Fibroblast of lung (primary cell): ENCODE results near the gene TCERG1. TPM values are rescaled to one million over a fixed set of nuclear protein-coding genes. Genes with fewer than 3 reads are reported as not detected.

Experiments
- DNase-seq, 2 donors: peaks; one replicate each; pipeline versions ENCODE4 v3.0.0 to v3.0.0-alpha.2; 2010; ENCODE audit warnings: low read depth in 2 of 2
- H2AFZ ChIP-seq: 2 replicates; pipeline ENCODE4 v1.5.1; 2012; ENCODE audit warnings: low read length, control low read depth, inconsistent platforms
- H3K27ac ChIP-seq: 2 replicates; pipeline ENCODE4 v1.5.1; 2011; ENCODE audit warnings: low read length, control low read depth; ENCODE audit not compliant: insufficient read depth
- H3K27me3 ChIP-seq: 2 replicates; pipeline ENCODE4 v1.5.1; 2011; ENCODE audit warnings: mild to moderate bottlenecking, low read length; ENCODE audit not compliant: control insufficient read depth, insufficient read depth
- H3K36me3 ChIP-seq: 2 replicates; pipeline ENCODE4 v1.5.1; 2011; ENCODE audit warnings: low read length; ENCODE audit not compliant: control insufficient read depth, insufficient read depth
- H3K4me1 ChIP-seq: 2 replicates; pipeline ENCODE4 v1.5.1; 2011; ENCODE audit warnings: low read length; ENCODE audit not compliant: control insufficient read depth, insufficient read depth; ENCODE audit errors: extremely low read depth
- H3K4me2 ChIP-seq: 2 replicates; pipeline ENCODE4 v1.5.1; 2011; ENCODE audit warnings: low read length, control low read depth; ENCODE audit not compliant: insufficient read depth; ENCODE audit errors: extremely low read depth
- H3K4me3 ChIP-seq, 4 experiments: fragments of 200-600 bp in 1 of 4; sonication (generic) in 1 of 4; replicated peaks in 1 of 4; 2 replicates each; pipeline ENCODE4 v1.5.1; 2011 to 2016; ENCODE audit warnings: low read length in 4 of 4, low read depth in 3 of 4, mild to moderate bottlenecking in 3 of 4, control low read depth in 2 of 4, inconsistent platforms in 1 of 4, mixed read lengths in 1 of 4; ENCODE audit not compliant: insufficient read depth in 1 of 4; ENCODE audit errors: control extremely low read depth in 1 of 4
- H3K79me2 ChIP-seq: 2 replicates; pipeline ENCODE4 v1.5.1; 2012; ENCODE audit warnings: mild to moderate bottlenecking, low read length, inconsistent platforms; ENCODE audit not compliant: control insufficient read depth, insufficient read depth
- H3K9ac ChIP-seq: 2 replicates; pipeline ENCODE4 v1.5.1; 2011; ENCODE audit warnings: mild to moderate bottlenecking, low read length, control low read depth; ENCODE audit not compliant: insufficient read depth
- H3K9me3 ChIP-seq: 2 replicates; pipeline ENCODE4 v1.5.1; 2012; ENCODE audit warnings: low read depth, low read length; ENCODE audit not compliant: control insufficient read depth, insufficient read depth
- H4K20me1 ChIP-seq: 2 replicates; pipeline ENCODE4 v1.5.1; 2011; ENCODE audit warnings: low read length; ENCODE audit not compliant: control insufficient read depth, insufficient read depth; ENCODE audit errors: extremely low read depth
- EZH2 ChIP-seq: IDR thresholded peaks from 2 replicates; pipeline ENCODE4 v1.5.1; 2012; ENCODE audit warnings: low read length, control low read depth, mild to moderate bottlenecking; ENCODE audit errors: missing control alignments
- polyA plus RNA-seq, 2 donors: library from polyadenylated mRNA; depleted of rRNA in 1 of 2; stranded (reverse) in 1 of 2; unstranded in 1 of 2; fragments of >200 nt; gene quantifications; 2 replicates each; pipeline ENCODE4 v1.2.1, GENCODE V29; 2011 to 2012; ENCODE audit warnings: missing spikeins in 1 of 2
- total RNA-seq: library from RNA; depleted of rRNA; stranded (reverse); fragments of >200 nt; gene quantifications from 2 replicates; pipeline ENCODE4 v1.2.1, GENCODE V29; 2014
- TF ChIP-seq, protein P1 (sequence below), 2 donors: IDR thresholded peaks in 1 of 2; conservative IDR thresholded peaks in 1 of 2; 1 replicate in 1 of 2; 2 replicates in 1 of 2; pipeline ENCODE4 v1.5.1; 2011 to 2012; ENCODE audit warnings: low read length in 2 of 2, control low read depth in 1 of 2, inconsistent platforms in 1 of 2, low read depth in 1 of 2, mild to moderate bottlenecking in 1 of 2

Gene TCERG1
- total and polyA plus RNA-seq, 2 donors (not counting 1 experiment from before 2014, with no cell fraction given), result 27.2 to 32.3 TPM

- H3K4me2 ChIP-seq, result no peak overlapping the region
- no peaks in the 10 kb centered on the region for H3K4me1 ChIP-seq
- no peak overlapping the region for H3K9ac ChIP-seq
- no peak overlapping the region for H3K4me3 ChIP-seq
- H3K27ac ChIP-seq, result no peak overlapping the region
- TF ChIP-seq, protein P1, sequence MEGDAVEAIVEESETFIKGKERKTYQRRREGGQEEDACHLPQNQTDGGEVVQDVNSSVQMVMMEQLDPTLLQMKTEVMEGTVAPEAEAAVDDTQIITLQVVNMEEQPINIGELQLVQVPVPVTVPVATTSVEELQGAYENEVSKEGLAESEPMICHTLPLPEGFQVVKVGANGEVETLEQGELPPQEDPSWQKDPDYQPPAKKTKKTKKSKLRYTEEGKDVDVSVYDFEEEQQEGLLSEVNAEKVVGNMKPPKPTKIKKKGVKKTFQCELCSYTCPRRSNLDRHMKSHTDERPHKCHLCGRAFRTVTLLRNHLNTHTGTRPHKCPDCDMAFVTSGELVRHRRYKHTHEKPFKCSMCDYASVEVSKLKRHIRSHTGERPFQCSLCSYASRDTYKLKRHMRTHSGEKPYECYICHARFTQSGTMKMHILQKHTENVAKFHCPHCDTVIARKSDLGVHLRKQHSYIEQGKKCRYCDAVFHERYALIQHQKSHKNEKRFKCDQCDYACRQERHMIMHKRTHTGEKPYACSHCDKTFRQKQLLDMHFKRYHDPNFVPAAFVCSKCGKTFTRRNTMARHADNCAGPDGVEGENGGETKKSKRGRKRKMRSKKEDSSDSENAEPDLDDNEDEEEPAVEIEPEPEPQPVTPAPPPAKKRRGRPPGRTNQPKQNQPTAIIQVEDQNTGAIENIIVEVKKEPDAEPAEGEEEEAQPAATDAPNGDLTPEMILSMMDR (conservative IDR thresholded peaks at IDR 0.05 in 1 of 2, IDR thresholded peaks at IDR 0.05 in 1 of 2; ENCODE audit: low read depth in 1 of 2, low read length in 2 of 2), result no peak
- TF ChIP-seq EZH2, result no peak
- no peak for DNase-seq
- peaks cover 55% of the 10 kb centered on the region for H3K79me2 ChIP-seq
- H3K27me3 ChIP-seq, result no peaks in the 10 kb centered on the region
- no peak overlapping the region for H2AFZ ChIP-seq
- peaks cover 2% of the 10 kb centered on the region for H3K36me3 ChIP-seq
- no peaks in the 10 kb centered on the region for H4K20me1 ChIP-seq
- H3K9me3 ChIP-seq, result no peaks in the 10 kb centered on the region
Measured at GRCh38 chr5:146457431-146457830, 10.3 kb downstream of the TCERG1 start.

DNA sequence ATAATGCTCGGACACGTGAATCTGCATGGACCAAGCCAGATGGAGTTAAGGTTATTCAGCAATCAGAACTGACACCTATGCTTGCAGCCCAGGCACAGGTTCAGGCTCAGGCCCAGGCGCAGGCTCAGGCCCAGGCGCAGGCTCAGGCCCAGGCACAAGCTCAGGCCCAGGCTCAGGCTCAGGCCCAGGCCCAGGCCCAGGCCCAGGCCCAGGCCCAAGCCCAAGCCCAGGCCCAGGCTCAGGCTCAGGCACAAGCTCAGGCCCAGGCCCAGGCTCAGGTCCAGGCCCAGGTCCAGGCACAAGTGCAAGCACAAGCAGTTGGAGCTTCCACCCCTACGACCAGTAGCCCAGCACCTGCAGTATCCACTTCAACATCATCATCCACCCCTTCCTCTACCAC lies 11.8 kb downstream of the TCERG1 start:
- no peak overlapping the region for H3K4me3 ChIP-seq
- no peak overlapping the region for H2AFZ ChIP-seq
- no peaks in the 10 kb centered on the region for H4K20me1 ChIP-seq
- no peaks in the 10 kb centered on the region for H3K9me3 ChIP-seq
- no peak overlapping the region for H3K27ac ChIP-seq
- peaks cover 5% of the 10 kb centered on the region for H3K36me3 ChIP-seq
- DNase-seq, result no peak
- TF ChIP-seq, protein P1 (conservative IDR thresholded peaks at IDR 0.05 in 1 of 2, IDR thresholded peaks at IDR 0.05 in 1 of 2; ENCODE audit: low read depth in 1 of 2, low read length in 2 of 2), result no peak
- no peak for TF ChIP-seq EZH2
- H3K27me3 ChIP-seq, result no peaks in the 10 kb centered on the region
- no peak overlapping the region for H3K4me2 ChIP-seq
- peaks cover 44% of the 10 kb centered on the region for H3K79me2 ChIP-seq
- no peaks in the 10 kb centered on the region for H3K4me1 ChIP-seq
- no peak overlapping the region for H3K9ac ChIP-seq

- H2AFZ ChIP-seq, result no peak overlapping the region
- no peaks in the 10 kb centered on the region for H3K4me1 ChIP-seq
- TF ChIP-seq EZH2, result no peak
- TF ChIP-seq, protein P1 (conservative IDR thresholded peaks at IDR 0.05 in 1 of 2, IDR thresholded peaks at IDR 0.05 in 1 of 2; ENCODE audit: low read depth in 1 of 2, low read length in 2 of 2), result no peak
- no peak overlapping the region for H3K9ac ChIP-seq
- no peak overlapping the region for H3K4me2 ChIP-seq
- no peaks in the 10 kb centered on the region for H3K27me3 ChIP-seq
- DNase-seq, result peak in 1 of 2 donors; percentile 41
- H4K20me1 ChIP-seq, result no peaks in the 10 kb centered on the region
- H3K79me2 ChIP-seq, result peaks cover 23% of the 10 kb centered on the region
- no peak overlapping the region for H3K27ac ChIP-seq
- no peaks in the 10 kb centered on the region for H3K9me3 ChIP-seq
- H3K36me3 ChIP-seq, result peaks cover 5% of the 10 kb centered on the region
- H3K4me3 ChIP-seq, result no peak overlapping the region
Measured at GRCh38 chr5:146461319-146461718, 14.2 kb downstream of the TCERG1 start.
